IMR-90 (cell line): ENCODE measurements around the gene PPP1R12B. TPM values are rescaled to one million over a fixed set of nuclear protein-coding genes. Genes with fewer than 3 reads are reported as not detected.

Source experiments
- ATAC-seq: fragments of 200-7000 bp; cut with Tn5 transposase; 2 replicates; pipeline ENCODE4 v1.9.1; 2020; ENCODE audit warnings: low read depth, mild to moderate bottlenecking, moderate library complexity
- BruUV-seq: library from RNA; stranded (reverse); fragments of 400-500 nt; replicated peaks from 2 replicates; lab custom pipeline; 2021; lab: Mats Ljungman, UMichigan
- CTCF ChIA-PET: fragments of 300-600 bp; formaldehyde crosslinking; extraction: SDS; loops from one replicate; lab custom pipeline; 2021; ENCODE audit warnings: antibody characterized with exemption; lab: Yijun Ruan, JAX
- POLR2A ChIA-PET: fragments of 300-600 bp; sonication (Branson Sonifier 250); formaldehyde crosslinking; loops from one replicate; lab custom pipeline; 2022; ENCODE audit warnings: antibody characterized with exemption; ENCODE audit not compliant: unreplicated experiment; lab: Charles Lee
- DNase-seq: peaks from one replicate; pipeline ENCODE4 v3.0.0; 2013
- H2AFZ ChIP-seq: replicated peaks from 2 replicates; pipeline ENCODE3; 2013; ENCODE audit warnings: low read length, mild to moderate bottlenecking; ENCODE audit not compliant: poor library complexity
- H2AK5ac ChIP-seq: 2 replicates; pipeline ENCODE4 v1.6.1; 2013; ENCODE audit warnings: low read depth, low read length, inconsistent platforms
- H2AK9ac ChIP-seq: replicated peaks from 2 replicates; pipeline ENCODE3; 2013; ENCODE audit warnings: mild to moderate bottlenecking, low read depth, low read length, moderate library complexity; ENCODE audit not compliant: poor library complexity
- H2BK120ac ChIP-seq: 2 replicates; pipeline ENCODE4 v1.6.1; 2013; ENCODE audit warnings: low read depth, low read length, inconsistent platforms
- H2BK15ac ChIP-seq: 3 replicates; pipeline ENCODE4 v1.6.1; 2013; ENCODE audit warnings: low read depth, low read length, inconsistent platforms
- H2BK20ac ChIP-seq: 2 replicates; pipeline ENCODE4 v1.6.1; 2013; ENCODE audit warnings: low read depth, mild to moderate bottlenecking, inconsistent platforms, low read length, moderate library complexity
- H2BK5ac ChIP-seq: 2 replicates; pipeline ENCODE4 v1.6.1; 2013; ENCODE audit warnings: mild to moderate bottlenecking, low read depth, low read length, inconsistent platforms; ENCODE audit not compliant: poor library complexity, severe bottlenecking
- H3K14ac ChIP-seq: replicated peaks from 2 replicates; pipeline ENCODE4 v1.6.1; 2013; ENCODE audit warnings: low read depth, low read length, inconsistent platforms
- H3K18ac ChIP-seq: 2 replicates; pipeline ENCODE4 v1.6.1; 2013; ENCODE audit warnings: low read depth, low read length, control low read depth
- H3K23ac ChIP-seq: 2 replicates; pipeline ENCODE4 v1.6.1; 2013; ENCODE audit warnings: low read depth, low read length, inconsistent platforms
- H3K27ac ChIP-seq: 2 replicates; pipeline ENCODE4 v1.5.1; 2013; ENCODE audit warnings: mild to moderate bottlenecking, control low read depth, low read length; ENCODE audit not compliant: insufficient read depth
- H3K27me3 ChIP-seq: 2 replicates; pipeline ENCODE4 v1.6.1; 2013; ENCODE audit warnings: low read length; ENCODE audit not compliant: control insufficient read depth, insufficient read depth
- H3K36me3 ChIP-seq: 2 replicates; pipeline ENCODE4 v1.6.1; 2013; ENCODE audit warnings: low read length, mixed read lengths; ENCODE audit not compliant: control insufficient read depth, insufficient read depth
- H3K4ac ChIP-seq: 2 replicates; pipeline ENCODE4 v1.6.1; 2013; ENCODE audit warnings: low read depth, low read length, inconsistent platforms
- H3K4me1 ChIP-seq: 2 replicates; pipeline ENCODE4 v1.6.1; 2013; ENCODE audit warnings: low read length, mixed read lengths; ENCODE audit not compliant: control insufficient read depth, insufficient read depth
- H3K4me2 ChIP-seq: 2 replicates; pipeline ENCODE4 v1.6.1; 2013; ENCODE audit warnings: low read depth, mild to moderate bottlenecking, control low read depth, low read length, moderate library complexity
- H3K4me3 ChIP-seq: 2 replicates; pipeline ENCODE4 v1.5.1; 2013; ENCODE audit warnings: low read depth, mild to moderate bottlenecking, control low read depth, low read length, moderate library complexity; ENCODE audit not compliant: insufficient read depth
- H3K56ac ChIP-seq: 2 replicates; pipeline ENCODE4 v1.6.1; 2013; ENCODE audit warnings: low read length, inconsistent platforms; ENCODE audit not compliant: insufficient read depth; ENCODE audit errors: extremely low read depth
- H3K79me1 ChIP-seq, 2 experiments: 2 replicates each; pipeline ENCODE4 v1.6.1; 2013; ENCODE audit warnings: low read length in 2 of 2, inconsistent platforms in 1 of 2, low read depth in 1 of 2
- H3K9ac ChIP-seq: 2 replicates; pipeline ENCODE4 v1.6.1; 2013; ENCODE audit warnings: low read depth, low read length, control low read depth
- H3K9me1 ChIP-seq: 2 replicates; pipeline ENCODE4 v1.6.1; 2013; ENCODE audit warnings: low read length, inconsistent platforms; ENCODE audit not compliant: insufficient read depth
- H3K9me3 ChIP-seq: 2 replicates; pipeline ENCODE4 v1.6.1; 2013; ENCODE audit warnings: low read length; ENCODE audit not compliant: control insufficient read depth, insufficient read depth
- H4K20me1 ChIP-seq: 2 replicates; pipeline ENCODE4 v1.6.1; 2013; ENCODE audit warnings: low read length, inconsistent platforms; ENCODE audit not compliant: insufficient read depth
- H4K5ac ChIP-seq: 2 replicates; pipeline ENCODE4 v1.6.1; 2013; ENCODE audit warnings: mild to moderate bottlenecking, low read depth, low read length, control low read depth
- H4K8ac ChIP-seq, 2 experiments: 2 replicates each; pipeline ENCODE4 v1.6.1; 2013; ENCODE audit warnings: low read depth in 2 of 2, low read length in 2 of 2, control low read depth in 1 of 2, inconsistent platforms in 1 of 2
- H4K91ac ChIP-seq: 2 replicates; pipeline ENCODE4 v1.6.1; 2013; ENCODE audit warnings: low read depth, low read length, inconsistent platforms; ENCODE audit not compliant: insufficient read depth
- BHLHE40 ChIP-seq: fragments of 150-350 bp; IDR thresholded peaks from 2 replicates; pipeline ENCODE4 v1.6.1; 2016; ENCODE audit warnings: mild to moderate bottlenecking, low read depth, low read length
- CEBPB ChIP-seq: IDR thresholded peaks from 2 replicates; pipeline ENCODE4 v1.6.1; 2012; ENCODE audit warnings: low read depth, low read length, improper control_type of control experiment
- CHD1 ChIP-seq: IDR thresholded peaks from 2 replicates; pipeline ENCODE4 v1.6.1; 2012; ENCODE audit warnings: low read depth, low read length, improper control_type of control experiment
- CTCF ChIP-seq: conservative IDR thresholded peaks from 2 replicates; pipeline ENCODE4 v1.5.1; 2012; ENCODE audit warnings: mild to moderate bottlenecking, low read depth, low read length, improper control_type of control experiment
- ELK1 ChIP-seq: fragments of 150-350 bp; IDR thresholded peaks from 2 replicates; pipeline ENCODE4 v1.6.1; 2016; ENCODE audit warnings: low read depth, mild to moderate bottlenecking, low read length, moderate library complexity, borderline replicate concordance
- FOS ChIP-seq: fragments of 150-350 bp; IDR thresholded peaks from 2 replicates; pipeline ENCODE4 v1.6.1; 2016; ENCODE audit warnings: low read depth, low read length
- MAFK ChIP-seq: IDR thresholded peaks from 2 replicates; pipeline ENCODE4 v1.6.1; 2012; ENCODE audit warnings: low read depth, low read length, improper control_type of control experiment
- NFE2L2 ChIP-seq: fragments of 150-350 bp; IDR thresholded peaks from 2 replicates; pipeline ENCODE4 v1.6.1; 2016; ENCODE audit warnings: low read depth, mild to moderate bottlenecking, low read length
- RAD21 ChIP-seq: IDR thresholded peaks from 2 replicates; pipeline ENCODE4 v1.6.1; 2012; ENCODE audit warnings: low read length, improper control_type of control experiment
- RCOR1 ChIP-seq: IDR thresholded peaks from 2 replicates; pipeline ENCODE4 v1.6.1; 2012; ENCODE audit warnings: mild to moderate bottlenecking, low read length, improper control_type of control experiment; ENCODE audit not compliant: insufficient replicate concordance
- RFX5 ChIP-seq: IDR thresholded peaks from 2 replicates; pipeline ENCODE4 v1.8.0; 2012; ENCODE audit warnings: low read depth, mild to moderate bottlenecking, low read length, moderate library complexity
- USF2 ChIP-seq: fragments of 150-350 bp; IDR thresholded peaks from 2 replicates; pipeline ENCODE4 v1.6.1; 2017; ENCODE audit warnings: mild to moderate bottlenecking, antibody characterized with exemption, low read length, low read depth
- whole genome bisulfite sequencing, 2 experiments: methylation state at CpG; one replicate each; pipeline versions ENCODE4 v1.1.5 to v1.1.7; 2013; ENCODE audit warnings: missing lambda C conversion rate in 2 of 2; ENCODE audit not compliant: insufficient read length in 1 of 2; ENCODE audit errors: extremely low coverage in 2 of 2; 5-methylcytosine and 5-hydroxymethylcytosine counted together
- dilution Hi-C: fragments of 300-500 bp; cut with HindIII; formaldehyde crosslinking; loops from one replicate; pipeline ENCODE4 v1.14.3; 2018; ENCODE audit warnings: low sequenced_read_pairs; ENCODE audit not compliant: unreplicated experiment
- in situ Hi-C: fragments of 300-500 bp; cut with MboI; formaldehyde crosslinking; loops from 3 replicates; pipeline ENCODE4 v1.14.3; 2019; ENCODE audit warnings: low sequenced_read_pairs, inconsistent platforms, mixed read lengths
- intact Hi-C: fragments of 100-400 bp; cut with micrococcal nuclease; formaldehyde crosslinking; loops from 2 replicates; pipeline ENCODE4 v1.10.0; 2022
- polyA plus RNA-seq, 3 experiments: library from polyadenylated mRNA; depleted of rRNA; stranded (reverse); fragments of >200 nt; gene quantifications; 2 replicates each; pipeline ENCODE4 v1.2.3, GENCODE V29; 2012; ENCODE audit warnings: low replicate concordance in 1 of 3
- total RNA-seq: library from RNA; depleted of rRNA; stranded (reverse); fragments of >200 nt; gene quantifications from 2 replicates; pipeline ENCODE4 v1.2.3, GENCODE V29; 2012

Gene PPP1R12B
- total and polyA plus RNA-seq, 2 of the 4 experiments (the other 2 are of a cell fraction): 8.5 to 12.0 TPM

GRCh38 chr1:202577381-202577780 is 228.9 kb downstream of the PPP1R12B start:
- Histone ChIP-seq H2BK20ac (peak overlapping the region; percentile 97), H2BK5ac (peak overlapping the region; percentile 98), H2BK120ac (peak overlapping the region; percentile 98), H3K18ac (peak overlapping the region; percentile 99), H3K4me1 (peaks cover 40% of the 10 kb centered on the region), H2AK5ac (peak overlapping the region; percentile 94), H4K91ac (peak overlapping the region; percentile 96), H3K23ac (peak overlapping the region; percentile 91), H3K27me3 (no peaks in the 10 kb centered on the region), H2AFZ (no peak overlapping the region), H3K9me1 (peaks cover 30% of the 10 kb centered on the region), H2BK15ac (peak overlapping the region; percentile 89), H3K36me3 (peaks cover 6% of the 10 kb centered on the region), H2AK9ac (no peak overlapping the region), H3K9me3 (no peaks in the 10 kb centered on the region), H4K20me1 (no peaks in the 10 kb centered on the region), H3K9ac (peak overlapping the region; percentile 97), H4K5ac (peak overlapping the region; percentile 97), H3K79me1 (peaks cover 0 to 4% of the 10 kb centered on the region in 2 experiments; a peak in 2 of 4 replicates), H3K4ac (peak overlapping the region; percentile 99), H4K8ac (peak overlapping the region; percentile 87 to 93), H3K4me2 (peak overlapping the region; percentile 58), H3K27ac (peak overlapping the region; percentile 100), H3K14ac (peak overlapping the region; percentile 91), H3K4me3 (no peak overlapping the region), H3K56ac (peak overlapping the region; percentile 98)
- no peak for TF ChIP-seq MAFK
- no peak for TF ChIP-seq RAD21
- no peak for TF ChIP-seq CTCF
- no peak for TF ChIP-seq CEBPB
- no peak for TF ChIP-seq CHD1
- TF ChIP-seq FOS: no peak
- no peak for TF ChIP-seq ELK1
- no peak for TF ChIP-seq NFE2L2
- no peak for TF ChIP-seq RCOR1
- no peak for TF ChIP-seq BHLHE40
- no peak for TF ChIP-seq RFX5
- no peak for TF ChIP-seq USF2
- dilution Hi-C loops (no loop called here), intact Hi-C loops (no loop called here), in situ Hi-C loops (no loop called here)
- DNase-seq (peak; percentile 60), ATAC-seq (no peak)
- ChIA-PET CTCF (interaction anchor here (0.6 to 2.2 kb wide), 5 partner anchors 9 to 248 kb away, joined by 3 to 11 read pairs (median 8); no protein-coding TSS in a partner anchor), POLR2A (no interaction called here)
- WGBS, 2 experiments: no CpG with 5 or more reads among the region's 2 CpGs
- BruUV-seq: no TSS peak
